ENCODE results near the gene ZNF664.

Gene ZNF664

GRCh38 chr12:123998991-123999359, 26.0 kb downstream of the ZNF664 start:
- no peak for DNase-seq (ENCODE audit: extremely low read depth, low read depth)
- no peak for TF ChIP-seq CTCF (IDR thresholded peaks at IDR 0.05; ENCODE audit: low read depth, low read length)

GRCh38 chr12:124000111-124000510, 27.1 kb downstream of the ZNF664 start:
- TF ChIP-seq CTCF (IDR thresholded peaks at IDR 0.05; ENCODE audit: low read depth, low read length) = no peak
- no peak for DNase-seq (ENCODE audit: extremely low read depth, low read depth)

GRCh38 chr12:124001343-124001742, 28.3 kb downstream of the ZNF664 start:
- TF ChIP-seq CTCF (IDR thresholded peaks at IDR 0.05; ENCODE audit: low read depth, low read length) = no peak
- DNase-seq (ENCODE audit: extremely low read depth, low read depth) = no peak

GRCh38 chr12:124002021-124002644, 29.1 kb downstream of the ZNF664 start:
- DNase-seq (ENCODE audit: extremely low read depth, low read depth) = no peak
- no peak for TF ChIP-seq CTCF (IDR thresholded peaks at IDR 0.05; ENCODE audit: low read depth, low read length)

- no peak for TF ChIP-seq CTCF (IDR thresholded peaks at IDR 0.05; ENCODE audit: low read depth, low read length)
- no peak for DNase-seq (ENCODE audit: extremely low read depth, low read depth)
Measured at GRCh38 chr12:124002654-124003053, 29.6 kb downstream of the ZNF664 start.

- no peak for DNase-seq (ENCODE audit: extremely low read depth, low read depth)
- no peak for TF ChIP-seq CTCF (IDR thresholded peaks at IDR 0.05; ENCODE audit: low read depth, low read length)
Measured at GRCh38 chr12:124004233-124004875, 31.3 kb downstream of the ZNF664 start.

- no peak for DNase-seq (ENCODE audit: extremely low read depth, low read depth)
- no peak for TF ChIP-seq CTCF (IDR thresholded peaks at IDR 0.05; ENCODE audit: low read depth, low read length)
Measured at GRCh38 chr12:124006085-124006845, 33.2 kb downstream of the ZNF664 start.

Data from AG09319 (cell line).